Right ventricle myocardium inferior (tissue), 1 donor: ENCODE measurements around the gene ATF5. TPM values are rescaled to one million over a fixed set of nuclear protein-coding genes. Genes with fewer than 3 reads are reported as not detected.
"Not testable (repeated sequence)": the region's sequence is repeated elsewhere in the genome, so short reads cannot be mapped to it uniquely, and the experiment has no call there.

ENCODE experiments used
- ATAC-seq: fragments of 200-7000 bp; cut with Tn5 transposase; one replicate; pipeline ENCODE4 v1.9.1; 2020; ENCODE audit warnings: mild to moderate bottlenecking, moderate library complexity
- DNase-seq: peaks from one replicate; pipeline ENCODE4 v3.0.0; 2021; ENCODE audit errors: missing footprints
- intact Hi-C: fragments of 100-400 bp; cut with DNase I; formaldehyde crosslinking; loops from one replicate; pipeline ENCODE4 v1.11.0; 2022
- total RNA-seq: library from RNA; stranded (reverse); fragmentation: NEBNext Ultra II Directional; extraction: Animal tissue kit (Norgen Biotek cat#: 25700); gene quantifications from one replicate; pipeline ENCODE4 v1.2.1, GENCODE V29; 2021
- donor health status: DM: no; HTN: yes; CAD: no; lungs with severe emphysema.

Gene ATF5
- total RNA-seq, 1 donor from 2014 or later, result 10.4 TPM

DNA sequence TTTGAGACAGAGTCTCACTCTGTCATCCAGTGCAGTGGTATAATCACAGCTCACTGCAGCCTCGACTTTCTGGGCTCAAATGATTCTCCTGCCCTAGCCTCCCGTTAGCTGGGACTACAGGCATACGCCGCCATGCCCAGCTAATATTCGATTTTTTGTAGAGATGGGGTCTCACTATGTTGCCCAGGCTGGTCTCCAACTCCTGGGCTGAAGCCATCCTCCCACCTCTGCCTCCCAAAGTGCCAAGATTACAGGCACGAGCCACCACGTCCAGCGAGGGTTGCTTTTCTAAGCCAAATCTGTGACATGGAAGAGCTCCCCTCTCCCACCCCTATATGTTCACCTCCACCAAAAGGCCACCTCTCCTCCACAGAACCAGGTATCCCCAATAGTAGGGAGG lies 10.9 kb upstream of the ATF5 start:
- intact Hi-C loops, result no loop called here
- no peak for DNase-seq
- ATAC-seq, result no peak

DNA sequence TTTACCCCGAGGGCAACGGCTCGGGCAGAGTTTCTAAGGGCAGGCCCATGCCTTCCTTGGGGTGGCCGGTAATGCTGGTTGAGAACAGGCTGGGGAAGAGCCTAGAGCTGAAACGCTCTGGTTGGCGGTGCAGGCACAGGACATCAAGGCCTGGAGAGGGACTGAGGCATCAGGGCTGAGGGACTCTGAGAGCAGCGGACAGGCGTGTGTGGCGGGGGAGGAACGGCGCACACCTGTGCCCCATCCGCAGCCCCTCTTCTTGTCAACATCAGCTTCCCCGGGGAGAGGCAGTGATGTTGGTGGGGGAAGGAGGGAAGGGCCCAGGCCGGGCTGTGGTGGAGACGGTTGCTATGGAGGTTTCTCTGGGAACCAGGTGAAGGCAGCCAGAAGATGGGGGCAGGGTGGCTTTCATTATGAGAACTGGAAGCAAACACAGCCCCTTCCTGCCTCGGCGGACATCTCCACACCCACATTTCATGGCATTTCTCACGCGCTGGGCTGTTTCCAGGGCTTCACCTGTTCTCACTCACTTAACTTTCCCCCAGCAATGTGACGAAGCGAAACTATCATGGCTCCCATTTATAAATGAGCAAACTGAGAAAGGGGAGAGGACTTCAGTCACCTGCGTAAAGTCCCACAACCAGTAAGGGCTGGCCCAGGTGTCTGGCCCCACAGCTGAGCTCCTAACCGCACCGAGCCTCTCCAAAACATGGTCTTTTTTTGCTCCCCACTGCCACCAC lies 8.2 kb upstream of the ATF5 start:
- DNase-seq, result no peak
- intact Hi-C loops, result no loop called here

DNA sequence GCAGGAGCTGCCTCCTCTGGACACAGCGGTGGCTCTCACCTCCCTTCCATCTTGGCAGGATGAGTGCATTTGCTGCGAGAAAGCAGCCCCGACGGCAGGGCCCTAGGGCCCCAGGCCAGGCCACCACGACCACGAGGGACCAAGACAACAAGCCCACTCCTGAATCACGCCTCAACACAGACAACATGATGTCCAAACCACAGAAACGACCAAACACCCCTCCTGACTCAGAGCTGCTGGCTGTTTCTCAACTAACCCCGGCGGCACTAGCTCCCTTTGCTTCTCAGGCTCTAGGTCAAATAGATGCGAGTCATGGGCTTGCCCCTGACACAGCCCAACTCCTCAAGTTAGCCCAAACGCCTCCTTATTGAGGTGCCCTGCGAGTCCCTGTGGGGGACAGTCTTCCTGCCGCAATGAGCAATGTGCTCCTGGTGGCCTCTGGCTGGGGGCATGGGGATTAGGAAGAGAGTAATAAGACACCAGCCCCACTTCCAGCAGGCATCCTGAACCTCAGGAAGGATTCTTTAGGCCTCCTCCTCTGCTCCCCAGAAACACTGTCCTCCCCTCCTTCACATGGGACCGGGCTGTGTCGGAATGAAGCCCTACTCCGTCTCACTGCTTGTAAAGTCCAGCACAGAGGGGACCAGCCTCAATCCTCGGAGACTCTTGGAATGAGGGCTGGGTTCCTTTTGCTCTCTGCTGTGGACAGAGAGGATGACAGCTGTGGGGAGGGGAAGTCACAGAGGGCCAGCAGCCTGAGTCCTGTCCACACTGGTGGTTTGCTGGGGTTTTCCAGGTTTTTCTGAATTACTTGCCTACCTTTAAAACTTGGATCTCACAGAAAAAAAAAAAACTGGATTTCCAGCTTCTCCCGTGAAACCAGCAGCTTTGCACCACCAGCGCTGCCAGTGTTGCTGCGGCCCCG lies 6.9 kb upstream of the ATF5 start:
- ATAC-seq (no peak), DNase-seq (no peak)
- intact Hi-C loops, result no loop called here

More for the DNA sequence above, 8.2 kb upstream of the ATF5 start:
- ATAC-seq, result no peak

- no peak for ATAC-seq
- DNase-seq, result no peak
- intact Hi-C loops, result no loop called here
Observed at GRCh38 chr19:49923055-49924003, 5.7 kb upstream of the ATF5 start.

DNA sequence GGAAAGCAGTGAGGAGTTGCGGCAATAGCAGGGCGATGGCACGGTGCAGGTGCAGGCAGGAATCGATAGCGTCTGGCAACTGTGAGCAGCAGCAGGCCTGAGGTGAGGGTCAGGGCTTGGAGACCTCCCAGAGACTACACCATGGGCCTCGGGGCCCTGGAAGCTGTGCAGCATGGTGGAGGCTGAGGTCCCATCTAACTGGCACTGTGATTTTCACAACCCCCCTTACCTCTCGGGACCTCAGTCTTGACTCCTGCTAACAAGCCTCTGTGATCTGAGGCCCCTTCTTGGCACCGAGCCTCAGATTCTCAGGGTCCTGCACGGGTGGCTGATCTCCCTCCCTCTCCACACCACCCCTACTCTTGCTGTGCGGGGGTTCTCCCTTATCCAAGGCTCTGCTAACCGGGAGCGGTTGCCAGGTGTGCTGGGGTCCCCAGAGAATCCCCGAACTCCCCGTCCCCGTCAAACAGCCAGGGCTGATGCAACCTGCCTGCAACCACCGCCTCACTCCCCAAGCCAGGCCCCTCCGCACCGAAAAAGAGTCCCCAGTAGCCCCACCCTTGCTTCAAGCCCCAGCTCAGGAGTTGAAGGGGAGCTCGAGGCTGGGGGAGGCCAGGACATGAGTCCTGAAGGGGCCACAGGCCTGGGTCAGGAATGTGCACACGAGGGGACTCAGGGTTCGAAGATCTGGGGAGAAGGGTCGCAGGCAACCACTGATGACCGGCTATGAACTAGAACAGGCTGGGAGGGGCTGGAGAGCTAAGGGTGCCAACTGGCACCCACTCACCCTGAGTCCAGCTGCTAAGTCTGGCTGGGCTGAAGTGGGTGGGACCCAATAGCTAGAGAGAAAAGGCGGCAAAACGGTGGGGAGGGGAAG lies 4.8 kb upstream of the ATF5 start:
- ATAC-seq (no peak), DNase-seq (no peak)
- intact Hi-C loops, result no loop called here

DNA sequence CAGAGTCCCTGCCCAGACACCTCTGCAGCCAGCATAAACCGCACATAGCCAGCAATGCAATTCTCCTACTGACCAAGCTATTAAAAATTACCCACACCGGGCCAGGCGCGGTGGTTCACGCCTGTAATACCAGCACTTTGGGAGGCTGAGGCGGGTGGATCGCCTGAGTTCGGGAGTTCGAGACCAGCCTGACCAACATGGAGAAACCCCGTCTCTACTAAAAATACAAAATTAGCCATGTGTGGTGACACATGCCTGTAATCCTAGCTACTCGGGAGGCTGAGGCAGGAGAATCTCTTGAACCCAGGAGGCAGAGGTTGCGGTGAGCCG lies 4.2 kb upstream of the ATF5 start:
- DNase-seq, ATAC-seq, intact Hi-C loops: not testable (repeated sequence)

GRCh38 chr19:49925486-49925885 lies 3.5 kb upstream of the ATF5 start:
- intact Hi-C loops, result no loop called here
- DNase-seq (no peak), ATAC-seq (no peak)

DNA sequence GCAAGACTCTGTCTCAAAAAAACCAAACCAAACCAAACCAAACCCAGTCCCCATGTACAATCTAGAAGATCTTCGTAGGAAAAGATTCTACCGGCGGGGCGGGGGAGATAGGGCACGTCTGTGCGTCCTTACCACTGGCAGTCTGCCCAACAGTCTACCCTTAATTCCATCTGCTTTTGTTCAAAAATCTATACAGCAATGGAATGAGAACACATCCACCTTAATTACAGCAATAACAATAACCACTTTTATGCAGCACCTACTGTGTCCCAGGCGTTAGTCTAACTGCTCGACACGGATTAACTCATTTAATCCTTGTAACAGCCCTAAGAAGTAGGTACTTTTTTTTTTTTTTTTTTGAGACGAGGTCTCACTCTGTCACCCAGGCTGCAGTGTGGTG lies 2.5 kb upstream of the ATF5 start:
- ATAC-seq (no peak), DNase-seq (no peak)
- intact Hi-C loops, result no loop called here

- ATAC-seq, result no peak
- no peak for DNase-seq
- intact Hi-C loops, result no loop called here
Observed at GRCh38 chr19:49927526-49928264, 1.3 kb upstream of the ATF5 start.

DNA sequence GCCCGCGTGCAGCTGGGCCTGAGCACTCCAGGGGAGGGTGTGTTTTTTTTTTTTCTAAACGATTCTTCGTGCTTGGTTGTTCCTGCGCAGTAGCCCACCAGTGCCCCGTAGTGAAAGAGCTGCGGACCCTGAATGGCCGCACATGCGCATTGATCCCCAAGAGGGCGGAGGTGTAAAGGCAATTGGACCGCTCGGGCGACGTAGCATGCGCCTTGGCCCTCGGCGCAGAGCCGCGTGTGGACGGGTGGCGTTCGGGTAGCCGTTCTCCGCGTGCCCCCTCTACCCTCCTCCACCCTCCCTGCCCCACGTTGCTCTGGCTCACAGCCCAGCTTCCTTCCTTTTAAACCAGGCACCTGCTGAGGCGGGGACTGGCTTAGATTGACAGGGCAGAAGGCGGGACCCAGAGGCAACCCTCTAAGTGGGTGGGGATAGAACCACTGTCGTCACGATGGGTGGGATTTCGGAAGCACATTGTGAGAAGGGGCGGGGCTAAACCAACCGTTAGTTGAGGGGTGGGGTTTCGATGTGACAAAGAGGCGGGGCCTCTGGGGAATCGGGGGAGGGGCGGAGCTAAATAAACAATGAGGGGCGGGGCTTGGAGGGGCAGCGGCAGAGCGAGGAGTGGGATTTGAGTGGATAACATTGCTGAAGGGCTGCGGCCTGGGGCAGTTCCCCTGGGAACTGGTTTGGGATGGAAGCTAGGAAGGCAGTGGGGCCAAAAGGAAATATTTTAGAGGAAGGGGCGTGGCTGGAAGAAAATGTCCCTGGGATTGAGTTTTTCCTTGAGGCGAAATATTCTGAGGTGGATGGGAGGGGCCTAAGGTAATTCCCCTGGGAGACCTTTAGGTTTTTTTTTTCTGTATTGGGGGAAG lies 842 bp downstream of the ATF5 start:
- peak; percentile 96 for DNase-seq
- ATAC-seq, result peak; percentile 93
- intact Hi-C loops, result no loop called here

- intact Hi-C loops, result no loop called here
- ATAC-seq (no peak), DNase-seq (no peak)
Observed at GRCh38 chr19:49930483-49931011, 1.5 kb downstream of the ATF5 start.

DNA sequence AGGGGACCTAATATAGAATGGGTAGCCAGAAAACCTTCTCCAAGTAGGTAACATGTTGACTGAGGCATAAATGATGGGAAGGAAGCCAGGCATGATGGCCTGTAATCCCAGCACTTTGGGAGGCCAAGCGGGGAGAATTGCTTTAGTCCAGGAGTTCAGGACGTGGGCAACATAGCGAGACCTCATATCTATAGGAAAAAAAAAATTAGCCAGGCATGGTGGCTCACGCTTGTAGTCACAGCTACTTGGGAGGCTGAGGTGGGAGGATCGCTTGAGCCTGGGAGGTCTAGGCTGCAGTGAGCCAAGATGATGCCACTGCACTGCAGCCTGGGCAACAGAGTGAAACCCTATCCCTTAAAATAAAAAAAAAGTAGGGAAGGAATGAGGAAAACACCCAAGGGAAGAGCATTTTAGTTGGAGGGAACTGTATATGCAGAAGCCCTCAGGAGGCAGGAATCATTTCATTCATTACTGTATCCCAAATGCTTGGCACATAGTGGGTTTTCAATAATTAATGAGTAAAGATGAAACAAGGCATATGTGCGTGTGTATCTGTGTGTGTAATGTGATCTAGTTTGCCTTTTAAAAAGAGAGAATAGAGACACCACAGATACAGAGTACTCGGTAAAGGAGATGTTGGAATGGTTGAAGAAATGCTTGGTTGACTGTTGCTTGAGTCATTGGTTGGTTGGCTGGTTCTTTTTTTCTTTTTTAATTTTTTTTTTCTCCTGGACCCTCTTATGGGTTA lies 2.5 kb downstream of the ATF5 start:
- no peak for ATAC-seq
- DNase-seq, result no peak
- intact Hi-C loops, result no loop called here

DNA sequence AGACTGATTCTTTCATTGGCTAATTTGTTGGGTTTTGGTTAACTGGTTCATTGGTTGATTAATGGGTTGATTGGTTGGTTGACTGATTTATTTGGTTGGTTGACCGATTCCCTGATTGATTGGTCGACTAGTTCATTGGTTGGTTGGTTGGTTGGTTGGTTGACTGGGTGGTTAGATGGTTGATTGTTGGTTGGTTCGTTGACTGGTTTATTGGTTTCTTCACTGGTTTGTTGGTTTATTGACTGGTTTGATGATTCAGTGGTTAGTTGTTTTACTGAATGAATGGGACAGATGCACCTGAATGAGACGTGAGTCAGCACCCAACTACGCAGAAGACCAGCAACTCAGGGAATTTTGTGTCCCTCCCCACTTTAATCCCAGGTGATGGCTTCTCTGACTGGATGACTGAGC lies 3.0 kb downstream of the ATF5 start:
- no peak for DNase-seq
- no peak for ATAC-seq
- intact Hi-C loops, result no loop called here

- intact Hi-C loops, result no loop called here
- DNase-seq (no peak), ATAC-seq (no peak)
Observed at GRCh38 chr19:49932731-49933131, 3.7 kb downstream of the ATF5 start.

GRCh38 chr19:49933643-49934042 lies 4.6 kb downstream of the ATF5 start:
- intact Hi-C loops, result no loop called here
- ATAC-seq (no peak), DNase-seq (no peak)

GRCh38 chr19:49936549-49936948 lies 7.5 kb downstream of the ATF5 start:
- intact Hi-C loops, result no loop called here
- ATAC-seq (no peak), DNase-seq (no peak)
